HG02943 (cell line): ENCODE data around the gene LAMA2.
"Not testable (repeated sequence)": the region's sequence is repeated elsewhere in the genome, so short reads cannot be mapped to it uniquely, and the experiment has no call there.

Source experiments
- ATAC-seq: cut with Tn5 transposase; IDR thresholded peaks from one replicate; pipeline ENCODE4 v1.9.1; 2021; ENCODE audit warnings: mild to moderate bottlenecking, low read depth, moderate library complexity; ENCODE audit not compliant: unreplicated experiment

The LAMA2 gene

DNA sequence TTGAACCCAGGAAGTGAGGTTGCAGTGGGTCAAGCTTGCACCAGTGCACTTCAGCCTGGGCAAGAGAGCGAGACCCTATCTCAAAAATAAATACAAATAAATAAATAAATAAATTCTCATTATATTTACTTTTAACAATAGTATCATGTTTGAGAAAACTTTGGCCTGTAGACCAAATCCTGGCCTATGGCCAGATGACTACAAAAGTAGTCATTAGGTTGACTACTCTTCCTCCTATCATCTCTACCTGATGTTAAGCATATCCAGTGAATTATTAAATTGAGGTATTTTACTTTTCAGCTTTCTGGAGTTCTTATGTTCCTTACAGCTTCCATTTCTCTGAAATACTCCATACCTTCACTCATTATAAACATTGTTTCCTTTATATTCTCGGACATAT lies 280.6 kb downstream of the LAMA2 start:
- ATAC-seq: no peak

DNA sequence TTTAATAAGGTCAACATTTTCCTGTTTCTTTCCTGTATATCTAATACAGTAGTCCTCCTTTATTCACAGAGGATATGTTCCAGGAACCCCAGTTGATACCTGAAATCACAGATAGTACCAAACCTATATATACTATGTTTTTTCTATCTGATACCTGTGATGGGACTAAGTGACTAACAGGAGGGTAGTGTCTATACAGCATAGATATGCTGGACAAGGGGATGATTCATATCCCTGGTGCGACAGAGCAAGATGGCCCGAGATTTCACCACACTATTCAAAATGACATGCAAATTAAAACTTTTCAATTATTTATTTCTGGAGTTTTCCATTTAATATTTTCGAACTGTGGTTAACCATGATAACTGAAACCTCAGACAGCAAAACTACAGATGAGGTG lies 281.1 kb downstream of the LAMA2 start:
- ATAC-seq: no peak

DNA sequence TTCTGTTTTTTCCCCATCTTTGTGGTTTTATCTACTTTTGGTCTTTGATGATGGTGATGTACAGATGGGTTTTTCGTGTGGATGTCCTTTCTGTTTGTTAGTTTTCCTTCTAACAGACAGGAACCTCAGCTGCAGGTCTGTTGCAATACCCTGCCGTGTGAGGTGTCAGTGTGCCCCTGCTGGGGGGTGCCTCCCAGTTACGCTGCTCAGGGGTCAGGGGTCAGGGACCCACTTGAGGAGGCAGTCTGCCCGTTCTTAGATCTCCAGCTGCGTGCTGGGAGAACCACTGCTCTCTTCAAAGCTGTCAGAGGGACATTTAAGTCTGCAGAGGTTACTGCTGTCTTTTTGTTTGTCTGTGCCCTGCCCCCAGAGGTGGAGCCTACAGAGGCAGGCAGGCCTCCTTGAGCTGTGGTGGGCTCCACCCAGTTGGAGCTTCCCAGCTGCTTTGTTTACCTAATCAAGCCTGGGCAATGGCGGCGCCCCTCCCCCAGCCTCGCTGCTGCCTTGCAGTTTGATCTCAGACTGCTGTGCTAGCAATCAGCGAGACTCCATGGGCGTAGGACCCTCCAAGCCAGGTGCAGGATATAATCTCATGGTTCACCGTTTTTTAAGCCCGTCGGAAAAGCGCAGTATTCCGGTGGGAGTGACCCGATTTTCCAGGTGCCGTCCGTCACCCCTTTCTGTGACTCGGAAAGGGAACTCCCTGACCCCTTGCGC lies 289.5 kb downstream of the LAMA2 start:
- ATAC-seq: not testable (repeated sequence)

DNA sequence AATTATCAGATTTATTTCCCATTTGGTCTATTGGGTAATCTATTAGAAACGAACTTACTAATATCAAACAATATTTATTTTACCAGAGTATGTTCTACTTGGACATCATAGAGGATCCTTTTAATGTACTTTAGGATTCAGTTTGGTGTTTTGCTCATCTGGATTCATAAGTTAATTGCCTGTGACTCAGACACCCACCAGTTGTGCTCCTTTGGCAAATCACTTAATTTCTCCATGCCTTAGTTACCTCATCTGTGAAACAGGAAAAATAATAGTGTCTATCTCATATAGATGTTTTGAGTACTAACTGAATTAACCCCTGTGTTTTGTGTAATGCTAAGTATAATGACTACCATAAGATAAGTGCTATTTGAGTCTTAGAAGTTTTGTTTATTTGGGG lies 292.1 kb downstream of the LAMA2 start:
- ATAC-seq: no peak

DNA sequence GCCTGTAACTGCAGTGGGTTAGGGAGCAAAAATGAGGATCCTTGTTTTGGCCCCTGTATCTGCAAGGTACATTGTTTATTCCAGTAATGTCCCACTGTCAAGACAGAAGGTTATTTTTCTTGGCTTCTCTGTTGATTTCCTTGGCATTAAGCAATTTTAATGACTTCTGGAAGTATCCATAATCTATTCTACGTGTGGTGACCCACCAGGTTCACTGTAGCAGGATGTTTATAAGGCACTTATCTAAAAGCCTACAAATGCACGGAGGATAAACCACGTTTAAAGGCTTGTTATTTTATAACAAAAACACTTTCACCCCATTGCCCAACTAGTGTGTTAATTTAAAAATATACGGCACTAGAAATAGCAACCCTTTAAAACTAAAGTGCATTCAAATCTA lies 294.9 kb downstream of the LAMA2 start:
- no peak for ATAC-seq

DNA sequence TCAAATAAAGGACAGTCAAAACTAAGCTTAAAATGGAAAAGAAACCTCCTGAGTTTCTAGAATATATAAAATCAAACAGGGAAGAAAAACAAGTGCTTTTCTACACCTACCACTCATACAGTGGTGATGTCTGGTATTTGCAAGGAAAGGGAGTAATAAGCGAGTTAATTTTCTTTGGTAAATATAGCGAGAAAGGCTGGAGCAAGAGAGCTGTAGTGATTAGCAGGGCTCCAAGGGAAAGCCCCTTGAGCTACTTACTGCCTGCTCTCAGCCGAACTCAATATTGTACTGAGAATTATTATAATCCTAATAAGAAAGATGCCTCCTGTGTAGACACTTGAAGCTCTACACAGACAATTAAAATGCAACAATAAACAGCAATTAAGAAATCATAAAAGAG lies 296.3 kb downstream of the LAMA2 start:
- no peak for ATAC-seq

DNA sequence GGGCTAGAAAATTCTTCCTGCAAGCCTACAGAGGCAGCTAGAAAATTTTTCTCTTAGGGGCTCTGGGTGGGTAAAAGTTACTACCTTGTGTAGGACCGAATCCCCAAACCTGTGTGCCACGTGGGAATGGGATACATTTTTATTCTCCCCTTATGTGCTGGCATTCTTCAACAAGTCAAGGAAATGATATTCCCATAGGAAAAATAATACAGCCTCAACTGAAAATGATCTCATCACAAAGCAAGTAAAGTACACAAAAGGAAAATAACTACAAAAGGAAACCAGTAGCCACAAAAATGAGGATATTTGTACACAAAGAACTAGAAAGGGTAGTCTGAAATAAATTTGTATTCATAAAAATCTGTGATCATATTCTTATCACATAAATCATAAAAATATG lies 298.1 kb downstream of the LAMA2 start:
- ATAC-seq: no peak

DNA sequence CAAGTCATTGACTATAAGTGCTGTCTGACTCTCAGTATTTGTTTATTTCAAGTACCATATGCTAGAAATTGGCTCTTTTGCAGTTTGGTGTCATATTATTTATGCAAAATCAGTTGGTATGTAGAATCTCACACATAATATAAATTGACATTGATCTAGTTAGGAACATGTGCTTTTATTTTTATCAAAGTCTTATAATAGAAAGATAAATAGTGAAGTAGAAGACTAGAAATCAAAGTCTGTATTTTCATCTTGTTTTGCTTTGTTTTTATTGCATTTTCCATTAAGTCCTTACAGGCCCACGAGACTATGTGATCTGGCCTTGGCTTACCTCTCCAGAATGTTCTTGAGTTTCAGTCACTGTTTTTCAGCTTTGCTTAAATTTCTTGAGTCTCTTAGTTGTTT lies 300.3 kb downstream of the LAMA2 start:
- ATAC-seq: no peak

DNA sequence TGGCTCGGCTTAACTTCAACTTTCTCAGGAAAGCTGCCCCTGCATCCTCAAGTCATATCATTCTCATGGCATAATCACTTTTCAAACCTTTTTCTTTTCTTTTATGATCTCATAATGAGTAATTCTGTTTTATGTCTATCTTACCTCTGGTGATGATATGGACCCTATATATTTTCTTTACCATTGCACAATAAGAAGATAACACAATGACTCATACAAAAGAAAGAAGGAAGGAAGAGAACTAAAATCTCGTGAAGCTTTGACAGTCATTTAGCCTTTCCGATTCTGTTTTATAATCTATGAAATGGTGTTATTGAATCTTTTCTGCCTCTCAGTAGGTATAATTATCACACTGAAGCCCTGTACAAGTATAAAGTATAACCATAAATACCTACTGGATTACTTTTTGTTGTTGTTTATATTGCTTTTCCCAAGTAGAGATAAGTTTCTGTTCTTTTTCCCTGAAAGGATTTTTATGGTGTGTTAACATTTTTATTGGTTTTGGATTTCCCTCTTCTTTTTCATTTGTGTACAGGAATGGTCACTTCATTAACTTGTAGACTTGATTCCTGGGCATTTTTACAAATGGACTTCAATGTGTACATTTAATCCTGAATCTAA lies 300.9 kb downstream of the LAMA2 start:
- no peak for ATAC-seq

DNA sequence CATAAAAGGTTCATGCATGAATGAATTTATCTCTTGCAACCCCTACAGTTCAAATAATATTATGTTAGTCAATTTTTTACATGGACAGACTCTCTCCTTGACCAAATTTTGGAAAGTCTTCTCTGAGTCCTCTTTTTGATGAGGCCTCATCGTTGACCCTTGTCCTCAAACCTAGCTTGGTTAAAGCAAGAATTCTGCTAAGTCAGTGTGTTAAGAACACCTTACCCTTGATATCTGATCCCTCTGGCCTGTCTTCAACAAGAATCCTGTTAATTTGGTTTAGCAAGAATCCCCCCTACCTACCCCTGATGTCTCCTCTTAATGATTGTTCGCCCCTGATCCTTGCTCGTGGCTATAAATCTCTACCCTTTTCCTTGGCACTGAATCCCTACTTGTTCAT lies 301.4 kb downstream of the LAMA2 start:
- no peak for ATAC-seq

DNA sequence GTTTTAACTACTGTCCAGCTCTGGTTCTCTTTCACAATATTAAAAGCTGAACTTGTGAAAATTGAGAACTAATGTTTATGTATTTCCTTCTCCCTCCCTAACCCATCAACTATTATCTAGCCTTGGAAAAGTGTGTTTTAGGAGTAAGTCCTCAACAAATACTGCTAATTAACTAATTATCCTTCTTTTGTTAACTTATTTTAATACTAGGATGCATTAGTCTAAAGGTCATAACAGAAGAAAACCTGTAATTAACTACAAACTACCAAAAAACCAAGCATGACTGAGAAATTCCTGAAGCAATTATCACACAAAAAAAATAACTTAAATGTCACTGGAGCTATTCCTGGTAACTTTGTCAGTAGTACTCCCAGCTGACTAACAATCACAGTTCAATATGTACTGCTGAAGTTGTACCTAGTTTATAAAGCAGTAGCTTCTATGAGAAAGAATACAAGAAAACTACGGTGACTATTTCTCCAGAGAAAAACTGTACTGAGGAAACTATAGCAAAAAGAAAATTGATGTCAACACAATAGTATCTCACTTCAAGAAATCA lies 301.9 kb downstream of the LAMA2 start:
- ATAC-seq: no peak

DNA sequence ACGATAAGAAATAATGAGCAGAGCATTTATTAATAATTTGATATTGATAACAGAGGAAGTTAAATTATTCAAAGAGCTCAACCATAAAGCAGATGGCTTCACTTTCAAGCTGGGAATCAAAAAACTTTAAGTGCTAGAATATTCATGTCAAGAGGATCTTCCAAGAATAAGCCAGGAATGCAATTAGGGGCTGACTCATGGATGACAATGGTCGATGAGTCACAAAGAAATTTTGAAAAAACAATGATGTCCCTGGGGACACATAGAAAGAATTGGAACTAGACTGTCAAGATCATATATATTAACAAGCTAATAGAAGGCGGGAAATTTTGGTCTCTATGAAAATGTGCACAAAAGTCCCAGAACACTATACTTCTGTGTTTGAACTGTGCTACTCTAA lies 304.1 kb downstream of the LAMA2 start:
- no peak for ATAC-seq

DNA sequence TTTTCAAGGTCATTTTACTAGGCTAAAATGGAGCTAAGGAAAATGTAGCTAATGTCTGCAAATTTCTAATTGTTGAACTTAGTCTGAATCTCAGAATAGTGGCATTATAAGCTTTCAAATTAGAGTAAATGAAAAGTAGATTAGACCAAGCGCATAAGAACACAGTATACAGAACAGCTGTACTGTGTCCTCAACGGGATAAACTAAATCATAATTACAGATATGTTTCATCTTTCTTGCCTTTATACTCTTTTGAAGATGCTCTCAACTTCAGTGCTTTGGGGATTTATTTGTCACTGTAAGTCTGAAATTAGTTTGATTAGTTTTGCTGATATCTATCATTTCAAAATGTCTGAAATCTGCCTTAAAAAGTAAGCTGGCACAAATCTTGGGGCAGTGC lies 305.4 kb downstream of the LAMA2 start:
- ATAC-seq: no peak

DNA sequence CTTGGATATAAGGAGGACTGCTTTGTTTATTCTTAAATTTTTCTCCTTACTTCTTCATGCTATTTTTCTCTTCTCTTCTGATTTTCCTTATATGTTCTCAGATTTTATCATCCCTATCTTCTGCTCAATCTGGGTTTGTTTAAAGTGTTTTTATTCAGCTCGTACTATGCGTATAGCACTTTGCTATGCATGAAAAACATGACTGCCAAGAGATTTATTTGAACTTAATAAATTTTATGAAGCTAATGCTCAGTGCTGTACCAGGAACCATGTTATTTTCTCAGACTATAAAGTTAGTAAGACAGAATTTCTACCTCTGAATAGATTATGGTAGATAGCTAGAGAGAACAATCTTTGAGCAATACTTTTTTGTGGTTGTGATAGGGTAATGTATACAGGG lies 305.9 kb downstream of the LAMA2 start:
- no peak for ATAC-seq

DNA sequence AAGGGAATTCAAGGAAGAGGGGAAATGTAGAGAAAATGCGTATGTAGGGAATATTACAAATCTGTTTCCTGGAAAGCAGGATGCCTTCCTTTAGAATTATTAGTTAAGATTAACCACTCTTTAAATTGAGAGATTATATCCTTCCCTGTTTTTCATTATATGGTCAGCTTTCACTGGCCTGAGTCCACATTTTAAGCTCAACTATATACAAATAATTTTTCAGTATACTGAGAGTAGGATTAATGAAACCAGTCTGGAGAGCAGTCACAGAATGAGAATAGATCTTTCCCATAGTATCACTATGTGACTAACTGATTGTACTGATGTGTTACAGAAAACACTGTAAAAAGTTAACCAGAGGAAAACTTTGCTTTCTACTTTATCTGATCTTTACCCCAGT lies 306.3 kb downstream of the LAMA2 start:
- ATAC-seq: no peak

DNA sequence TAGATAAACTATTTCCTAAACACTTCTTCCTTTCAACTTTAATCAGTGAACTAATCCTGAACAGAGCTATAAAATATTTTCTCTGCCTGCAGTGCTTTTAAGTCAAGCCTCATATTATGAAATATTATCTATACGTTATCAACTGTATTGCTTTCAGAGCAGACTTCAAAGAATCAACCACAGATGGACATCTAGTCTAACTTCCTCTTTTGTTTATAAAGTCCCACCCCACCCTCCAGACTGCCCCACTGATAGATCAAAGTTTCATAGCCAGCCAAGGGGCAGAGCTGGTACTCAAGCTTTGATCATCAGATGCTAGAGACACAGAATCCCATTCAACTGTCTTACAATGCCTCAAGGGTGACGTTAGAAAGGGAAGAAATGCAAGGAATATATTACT lies 308.3 kb downstream of the LAMA2 start:
- no peak for ATAC-seq

DNA sequence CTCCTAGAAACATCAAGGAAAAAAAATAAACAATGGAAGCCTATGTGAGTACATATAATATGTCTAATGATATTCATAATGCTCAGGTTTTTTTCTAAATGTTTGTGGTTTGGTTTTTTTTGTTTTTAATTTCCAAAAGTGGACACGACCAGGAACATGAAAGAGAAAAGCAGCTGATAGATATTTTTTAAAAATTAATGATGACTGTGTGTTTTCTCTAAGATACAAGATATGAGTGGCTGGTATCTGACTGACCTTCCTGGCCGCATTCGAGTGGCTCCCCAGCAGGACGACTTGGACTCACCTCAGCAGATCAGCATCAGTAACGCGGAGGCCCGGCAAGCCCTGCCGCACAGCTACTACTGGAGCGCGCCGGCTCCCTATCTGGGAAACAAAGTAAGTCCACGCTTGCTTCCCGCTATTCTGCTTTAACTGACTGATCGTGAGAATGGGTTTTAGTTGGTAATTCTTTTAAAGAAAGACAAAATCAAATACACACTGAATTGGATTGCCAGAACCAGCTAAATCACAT lies 309.6 kb downstream of the LAMA2 start:
- no peak for ATAC-seq

DNA sequence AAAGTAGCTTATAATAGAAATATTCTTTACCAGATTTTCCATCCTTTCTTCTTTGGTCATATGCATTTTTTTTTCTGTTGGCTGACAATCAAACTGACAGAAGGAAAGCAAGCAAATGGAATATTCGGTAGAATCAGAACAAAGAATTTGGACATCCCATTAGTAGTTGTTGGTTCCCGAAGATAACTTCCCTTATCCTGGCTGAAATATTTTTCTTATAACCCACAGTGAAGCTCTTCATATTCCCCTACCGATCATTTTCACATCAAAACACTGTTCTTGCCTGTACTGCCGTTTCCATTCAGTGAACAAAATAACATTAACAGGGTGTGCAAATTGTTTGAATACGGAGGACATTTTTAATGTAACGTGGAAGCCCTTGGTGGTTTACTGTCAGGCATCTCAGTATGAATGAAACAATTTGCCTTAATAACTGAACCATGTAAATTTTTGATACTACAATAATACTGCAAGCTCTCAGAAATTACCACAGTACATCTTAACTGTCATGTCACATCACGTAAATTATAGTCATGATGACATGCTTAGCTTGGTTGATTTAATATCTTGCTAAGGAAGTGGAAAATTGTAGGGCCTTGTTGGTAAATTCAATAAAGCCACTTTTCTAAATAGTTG lies 311.5 kb downstream of the LAMA2 start:
- ATAC-seq: no peak

DNA sequence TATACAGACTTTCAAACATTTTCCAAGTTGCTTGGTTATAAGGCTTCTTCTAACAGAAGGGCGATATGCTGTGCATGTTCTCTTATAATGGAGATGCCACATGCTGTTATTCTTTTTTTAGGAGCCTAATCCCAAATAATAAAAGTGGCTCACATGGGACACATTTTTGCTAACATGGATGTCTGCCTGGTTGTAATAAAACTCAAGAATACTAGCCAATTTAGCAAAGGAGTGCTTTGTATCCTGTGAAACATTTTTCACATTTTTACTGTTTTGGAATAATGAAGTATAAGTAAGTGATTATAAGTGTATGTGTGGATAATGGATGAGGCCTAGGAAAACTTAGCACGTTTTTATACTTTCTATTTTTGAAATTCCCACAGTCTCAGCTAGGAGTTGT lies 312.2 kb downstream of the LAMA2 start:
- ATAC-seq: no peak

DNA sequence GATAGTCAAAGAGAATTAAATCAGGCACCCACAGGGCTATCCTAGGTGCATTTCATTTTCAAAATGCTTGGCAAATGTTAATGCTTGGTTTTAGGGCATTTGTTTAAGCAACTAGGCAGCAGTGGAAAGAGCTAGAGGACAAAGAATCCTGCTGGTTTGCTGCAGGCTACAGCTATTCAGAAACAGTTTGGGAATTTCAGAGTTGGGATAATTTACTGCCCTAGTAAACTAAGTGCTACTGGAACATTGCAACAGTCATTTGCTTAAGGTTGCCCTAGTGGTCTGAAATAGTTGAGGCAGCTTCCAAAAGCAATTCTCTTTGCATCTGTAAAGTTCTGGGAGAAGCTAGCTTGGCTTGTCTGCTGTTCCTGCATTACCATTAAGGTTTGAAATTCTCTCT lies 312.7 kb downstream of the LAMA2 start:
- ATAC-seq: no peak

DNA sequence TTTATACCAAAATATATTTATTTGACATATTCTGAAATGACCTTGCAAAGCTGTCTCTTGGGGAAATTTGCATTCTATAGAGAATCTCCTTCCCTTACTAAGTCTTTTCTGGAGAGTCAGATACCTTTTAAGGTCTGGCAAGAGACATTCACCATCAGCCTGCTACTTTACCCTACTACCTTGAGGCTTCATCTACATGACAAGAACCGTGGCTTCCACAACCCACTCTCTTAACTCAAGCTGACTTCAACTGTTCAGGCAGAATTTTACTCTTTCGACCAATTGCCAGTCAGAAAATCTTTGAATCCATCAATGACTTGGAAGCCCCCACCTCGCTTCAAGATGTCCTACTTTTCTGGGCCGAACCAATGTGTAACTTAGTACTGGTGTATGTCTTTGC lies 314.2 kb downstream of the LAMA2 start:
- no peak for ATAC-seq

DNA sequence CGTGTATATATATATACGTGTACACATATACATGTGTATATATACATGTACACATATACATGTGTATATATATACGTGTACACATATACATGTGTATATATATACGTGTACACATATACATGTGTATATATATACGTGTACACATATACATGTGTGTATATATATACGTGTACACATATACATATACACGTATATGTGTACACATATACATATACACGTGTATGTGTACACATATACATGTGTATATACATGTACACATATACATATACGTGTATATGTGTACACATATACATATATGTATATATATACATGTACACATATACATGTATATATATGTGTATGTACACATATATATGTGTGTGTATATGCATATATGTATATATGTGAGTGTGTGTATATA lies 317.2 kb downstream of the LAMA2 start:
- ATAC-seq: no peak
